ENCODE data around the gene EPB41L3. TPM values are rescaled to one million over a fixed set of nuclear protein-coding genes. Genes with fewer than 3 reads are reported as not detected.

The EPB41L3 gene
- total and polyA plus RNA-seq, 10 of the 15 experiments (the other 5 are each of a cell fraction or from before 2014, with no cell fraction given), result 0.11 to 0.69 (median 0.23) TPM; not detected in 6

- Histone ChIP-seq H3K9me3 (replicated peaks; ENCODE audit: control insufficient read depth, insufficient read depth, low read length) (no peaks in the 10 kb centered on the region), H3K9ac (ENCODE audit: control insufficient read depth, insufficient read depth, low read length) (no peak overlapping the region), H3K36me3 (ENCODE audit: control insufficient read depth in 2 of 2, insufficient read depth in 2 of 2, low read length in 1 of 2) (no peaks in the 10 kb centered on the region), H2AFZ (ENCODE audit: control insufficient read depth, low read depth, low read length) (no peak overlapping the region), H3K4me3 (no peak overlapping the region), H3K4me1 (ENCODE audit: control insufficient read depth, insufficient read depth, low read length) (no peaks in the 10 kb centered on the region), H4K20me1 (ENCODE audit: control insufficient read depth, insufficient read depth) (no peaks in the 10 kb centered on the region), H3K27ac (ENCODE audit: control insufficient read depth, insufficient read depth) (no peak overlapping the region), H3K79me2 (ENCODE audit: control insufficient read depth, insufficient read depth, low read length) (no peaks in the 10 kb centered on the region), H3K4me2 (ENCODE audit: control insufficient read depth, insufficient read depth) (no peak overlapping the region), H3K27me3 (replicated peaks in 1 of 2; ENCODE audit: control insufficient read depth in 2 of 2, insufficient read depth in 2 of 2, low read length in 1 of 2) (0 out of 4 replicates have a peak, but pooled peaks cover 0 to 2% of the 10 kb centered on the region in 2 experiments)
- intact Hi-C loops (cut with micrococcal nuclease; ENCODE audit: unreplicated experiment), result no loop called here
- in situ Hi-C loops (cut with MboI), result no loop called here
- WGBS (ENCODE audit: insufficient coverage, insufficient replicate concordance, low lambda C conversion rate, missing lambda C conversion rate), result 51% methylated on average over 3 of the region's 3 CpGs
- TF ChIP-seq ZNF274 (IDR thresholded peaks at IDR 0.05; ENCODE audit: insufficient read depth, insufficient read length), result no peak
- FAIRE-seq, result no peak
- DNase-seq (ENCODE audit: low read depth, low spot score), result no peak
- ChIA-PET CTCF (no interaction called here), POLR2A (no interaction called here), RAD21 (ENCODE audit: unreplicated experiment) (no interaction called here), SMC1A (ENCODE audit: uncharacterized antibody, unreplicated experiment) (no interaction called here)
- BruUV-seq (replicated peaks), result no TSS peak
- ATAC-seq, result no peak
Measured at GRCh38 chr18:5422626-5423025, 121.2 kb downstream of the EPB41L3 start.

- Histone ChIP-seq H3K4me3 (no peak overlapping the region), H4K20me1 (ENCODE audit: control insufficient read depth, insufficient read depth) (no peaks in the 10 kb centered on the region), H3K9ac (ENCODE audit: control insufficient read depth, insufficient read depth, low read length) (no peak overlapping the region), H3K36me3 (ENCODE audit: control insufficient read depth in 2 of 2, insufficient read depth in 2 of 2, low read length in 1 of 2) (no peaks in the 10 kb centered on the region), H3K27ac (ENCODE audit: control insufficient read depth, insufficient read depth) (no peak overlapping the region), H3K4me1 (ENCODE audit: control insufficient read depth, insufficient read depth, low read length) (no peaks in the 10 kb centered on the region), H3K79me2 (ENCODE audit: control insufficient read depth, insufficient read depth, low read length) (no peaks in the 10 kb centered on the region), H3K9me3 (replicated peaks; ENCODE audit: control insufficient read depth, insufficient read depth, low read length) (no peaks in the 10 kb centered on the region), H3K27me3 (replicated peaks in 1 of 2; ENCODE audit: control insufficient read depth in 2 of 2, insufficient read depth in 2 of 2, low read length in 1 of 2) (0 out of 4 replicates have a peak, but pooled peaks cover 0 to 2% of the 10 kb centered on the region in 2 experiments), H3K4me2 (ENCODE audit: control insufficient read depth, insufficient read depth) (no peak overlapping the region), H2AFZ (ENCODE audit: control insufficient read depth, low read depth, low read length) (no peak overlapping the region)
- BruUV-seq (replicated peaks), result no TSS peak
- RAD21 ChIA-PET (ENCODE audit: unreplicated experiment), result no interaction called here
- CTCF ChIA-PET, result interaction anchor here (1.8 kb wide), 1 partner anchor 349 kb away, joined by 4 read pairs; no protein-coding TSS in a partner anchor
- intact Hi-C loops (cut with micrococcal nuclease; ENCODE audit: unreplicated experiment) (no loop called here), in situ Hi-C loops (cut with MboI) (no loop called here)
- no peak for ATAC-seq
- FAIRE-seq, result no peak
- SMC1A ChIA-PET (ENCODE audit: uncharacterized antibody, unreplicated experiment), result no interaction called here
- WGBS (ENCODE audit: insufficient coverage, insufficient replicate concordance, low lambda C conversion rate, missing lambda C conversion rate), result 35% methylated on average over 5 of the region's 5 CpGs
- POLR2A ChIA-PET, result no interaction called here
- no peak for DNase-seq (ENCODE audit: low read depth, low spot score)
- no peak for TF ChIP-seq PRDM15 (CRISPR knock-in tag; IDR thresholded peaks at IDR 0.05)
- TF ChIP-seq MXI1 (IDR thresholded peaks at IDR 0.05; ENCODE audit: low read depth, low read length), result no peak
- TF ChIP-seq SPI1 (IDR thresholded peaks at IDR 0.05; ENCODE audit: borderline replicate concordance, insufficient read depth, low read depth, low read length), result no peak
- no peak for TF ChIP-seq JUND (IDR thresholded peaks at IDR 0.05; ENCODE audit: low read depth, low read length)
- no peak for TF ChIP-seq EED (IDR thresholded peaks at IDR 0.05; ENCODE audit: low read depth)
- TF ChIP-seq TCF12 (IDR thresholded peaks at IDR 0.05; ENCODE audit: low read depth, low read length), result no peak
- no peak for TF ChIP-seq STAT3 (IDR thresholded peaks at IDR 0.05; ENCODE audit: low read depth, low read length)
- TF ChIP-seq MEF2A (IDR thresholded peaks at IDR 0.05; ENCODE audit: insufficient read depth, low read depth, low read length), result no peak
- no peak for TF ChIP-seq POLR2A (IDR thresholded peaks at IDR 0.05; ENCODE audit: low read depth, low read length)
- TF ChIP-seq ATF3 (IDR thresholded peaks at IDR 0.05; ENCODE audit: borderline replicate concordance, extremely low read depth, low read depth, low read length), result no peak
- no peak for TF ChIP-seq ZZZ3 (IDR thresholded peaks at IDR 0.05; ENCODE audit: control insufficient read depth, insufficient read length, low read depth)
- no peak for TF ChIP-seq ZNF384 (IDR thresholded peaks at IDR 0.05; ENCODE audit: borderline replicate concordance, low read depth, low read length)
- no peak for TF ChIP-seq YBX1 (IDR thresholded peaks at IDR 0.05)
- TF ChIP-seq ZSCAN29 (IDR thresholded peaks at IDR 0.05), result no peak
Measured at GRCh38 chr18:5421981-5422380, 121.8 kb downstream of the EPB41L3 start.

All from GM12878 (cell line).